Fibroblast of lung (primary cell): ENCODE measurements around the gene RAD23B. TPM values are rescaled to one million over a fixed set of nuclear protein-coding genes. Genes with fewer than 3 reads are reported as not detected.

Experiments
- DNase-seq, 2 donors: peaks; one replicate each; pipeline versions ENCODE4 v3.0.0 to v3.0.0-alpha.2; 2010; ENCODE audit warnings: low read depth in 2 of 2
- H2AFZ ChIP-seq: 2 replicates; pipeline ENCODE4 v1.5.1; 2012; ENCODE audit warnings: low read length, control low read depth, inconsistent platforms
- H3K27ac ChIP-seq: 2 replicates; pipeline ENCODE4 v1.5.1; 2011; ENCODE audit warnings: low read length, control low read depth; ENCODE audit not compliant: insufficient read depth
- H3K27me3 ChIP-seq: 2 replicates; pipeline ENCODE4 v1.5.1; 2011; ENCODE audit warnings: mild to moderate bottlenecking, low read length; ENCODE audit not compliant: control insufficient read depth, insufficient read depth
- H3K36me3 ChIP-seq: 2 replicates; pipeline ENCODE4 v1.5.1; 2011; ENCODE audit warnings: low read length; ENCODE audit not compliant: control insufficient read depth, insufficient read depth
- H3K4me1 ChIP-seq: 2 replicates; pipeline ENCODE4 v1.5.1; 2011; ENCODE audit warnings: low read length; ENCODE audit not compliant: control insufficient read depth, insufficient read depth; ENCODE audit errors: extremely low read depth
- H3K4me2 ChIP-seq: 2 replicates; pipeline ENCODE4 v1.5.1; 2011; ENCODE audit warnings: low read length, control low read depth; ENCODE audit not compliant: insufficient read depth; ENCODE audit errors: extremely low read depth
- H3K4me3 ChIP-seq, 4 experiments: fragments of 200-600 bp in 1 of 4; sonication (generic) in 1 of 4; replicated peaks in 1 of 4; 2 replicates each; pipeline ENCODE4 v1.5.1; 2011 to 2016; ENCODE audit warnings: low read length in 4 of 4, low read depth in 3 of 4, mild to moderate bottlenecking in 3 of 4, control low read depth in 2 of 4, inconsistent platforms in 1 of 4, mixed read lengths in 1 of 4; ENCODE audit not compliant: insufficient read depth in 1 of 4; ENCODE audit errors: control extremely low read depth in 1 of 4
- H3K79me2 ChIP-seq: 2 replicates; pipeline ENCODE4 v1.5.1; 2012; ENCODE audit warnings: mild to moderate bottlenecking, low read length, inconsistent platforms; ENCODE audit not compliant: control insufficient read depth, insufficient read depth
- H3K9ac ChIP-seq: 2 replicates; pipeline ENCODE4 v1.5.1; 2011; ENCODE audit warnings: mild to moderate bottlenecking, low read length, control low read depth; ENCODE audit not compliant: insufficient read depth
- H3K9me3 ChIP-seq: 2 replicates; pipeline ENCODE4 v1.5.1; 2012; ENCODE audit warnings: low read depth, low read length; ENCODE audit not compliant: control insufficient read depth, insufficient read depth
- H4K20me1 ChIP-seq: 2 replicates; pipeline ENCODE4 v1.5.1; 2011; ENCODE audit warnings: low read length; ENCODE audit not compliant: control insufficient read depth, insufficient read depth; ENCODE audit errors: extremely low read depth
- EZH2 ChIP-seq: IDR thresholded peaks from 2 replicates; pipeline ENCODE4 v1.5.1; 2012; ENCODE audit warnings: low read length, control low read depth, mild to moderate bottlenecking; ENCODE audit errors: missing control alignments
- polyA plus RNA-seq, 2 donors: library from polyadenylated mRNA; depleted of rRNA in 1 of 2; stranded (reverse) in 1 of 2; unstranded in 1 of 2; fragments of >200 nt; gene quantifications; 2 replicates each; pipeline ENCODE4 v1.2.1, GENCODE V29; 2011 to 2012; ENCODE audit warnings: missing spikeins in 1 of 2
- total RNA-seq: library from RNA; depleted of rRNA; stranded (reverse); fragments of >200 nt; gene quantifications from 2 replicates; pipeline ENCODE4 v1.2.1, GENCODE V29; 2014
- TF ChIP-seq, protein P1 (sequence below), 2 donors: IDR thresholded peaks in 1 of 2; conservative IDR thresholded peaks in 1 of 2; 1 replicate in 1 of 2; 2 replicates in 1 of 2; pipeline ENCODE4 v1.5.1; 2011 to 2012; ENCODE audit warnings: low read length in 2 of 2, control low read depth in 1 of 2, inconsistent platforms in 1 of 2, low read depth in 1 of 2, mild to moderate bottlenecking in 1 of 2

RAD23B gene
- total and polyA plus RNA-seq, 2 donors (not counting 1 experiment from before 2014, with no cell fraction given), result 156 to 607 TPM

- no peak overlapping the region for H3K27ac ChIP-seq
- no peak for TF ChIP-seq EZH2
- TF ChIP-seq, protein P1, sequence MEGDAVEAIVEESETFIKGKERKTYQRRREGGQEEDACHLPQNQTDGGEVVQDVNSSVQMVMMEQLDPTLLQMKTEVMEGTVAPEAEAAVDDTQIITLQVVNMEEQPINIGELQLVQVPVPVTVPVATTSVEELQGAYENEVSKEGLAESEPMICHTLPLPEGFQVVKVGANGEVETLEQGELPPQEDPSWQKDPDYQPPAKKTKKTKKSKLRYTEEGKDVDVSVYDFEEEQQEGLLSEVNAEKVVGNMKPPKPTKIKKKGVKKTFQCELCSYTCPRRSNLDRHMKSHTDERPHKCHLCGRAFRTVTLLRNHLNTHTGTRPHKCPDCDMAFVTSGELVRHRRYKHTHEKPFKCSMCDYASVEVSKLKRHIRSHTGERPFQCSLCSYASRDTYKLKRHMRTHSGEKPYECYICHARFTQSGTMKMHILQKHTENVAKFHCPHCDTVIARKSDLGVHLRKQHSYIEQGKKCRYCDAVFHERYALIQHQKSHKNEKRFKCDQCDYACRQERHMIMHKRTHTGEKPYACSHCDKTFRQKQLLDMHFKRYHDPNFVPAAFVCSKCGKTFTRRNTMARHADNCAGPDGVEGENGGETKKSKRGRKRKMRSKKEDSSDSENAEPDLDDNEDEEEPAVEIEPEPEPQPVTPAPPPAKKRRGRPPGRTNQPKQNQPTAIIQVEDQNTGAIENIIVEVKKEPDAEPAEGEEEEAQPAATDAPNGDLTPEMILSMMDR (conservative IDR thresholded peaks at IDR 0.05 in 1 of 2, IDR thresholded peaks at IDR 0.05 in 1 of 2; ENCODE audit: low read depth in 1 of 2, low read length in 2 of 2), result no peak
- H3K4me1 ChIP-seq, result no peaks in the 10 kb centered on the region
- H3K4me2 ChIP-seq, result no peak overlapping the region
- no peaks in the 10 kb centered on the region for H3K79me2 ChIP-seq
- no peaks in the 10 kb centered on the region for H3K9me3 ChIP-seq
- no peak overlapping the region for H3K9ac ChIP-seq
- no peak for DNase-seq
- H4K20me1 ChIP-seq, result no peaks in the 10 kb centered on the region
- H3K27me3 ChIP-seq, result peaks cover 3% of the 10 kb centered on the region
- no peak overlapping the region for H3K4me3 ChIP-seq
- H3K36me3 ChIP-seq, result no peaks in the 10 kb centered on the region
- H2AFZ ChIP-seq, result no peak overlapping the region
These were observed 67.4 kb downstream of the RAD23B start for GRCh38 chr9:107350443-107350842.

DNA sequence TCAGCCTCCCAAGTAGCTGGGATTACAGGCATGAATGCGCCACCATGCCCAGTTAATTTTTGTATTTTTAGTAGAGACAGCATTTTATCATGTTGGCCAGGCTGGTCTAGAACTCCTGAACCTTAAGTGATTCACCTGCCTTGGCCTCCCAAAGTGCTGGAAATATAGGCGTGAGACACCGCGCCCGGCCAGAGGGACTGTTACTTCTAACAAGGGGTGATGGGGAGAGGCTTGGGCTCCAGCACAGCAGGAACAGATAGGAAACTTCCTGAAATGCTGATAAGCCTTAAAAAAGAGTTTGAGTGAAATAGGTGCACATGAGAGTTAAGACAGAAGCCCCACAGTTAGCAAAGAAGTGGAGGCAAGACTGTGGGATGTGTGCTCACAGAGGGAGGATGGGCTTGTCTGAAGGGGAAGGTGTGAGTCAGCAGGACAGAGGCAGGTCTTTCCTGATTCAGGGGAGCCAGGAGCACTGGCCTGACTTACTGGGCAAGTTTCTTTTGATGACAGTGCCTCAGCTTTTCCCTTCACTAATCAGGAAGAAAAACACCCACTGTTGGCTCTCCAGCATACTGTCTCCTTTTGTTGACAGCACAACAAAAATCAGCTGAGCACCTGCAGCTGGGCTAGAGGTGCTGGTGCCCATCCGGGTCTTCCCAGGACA is 68.4 kb downstream of the RAD23B start:
- Histone ChIP-seq H3K4me3 (no peak overlapping the region), H3K27me3 (peaks cover 3% of the 10 kb centered on the region), H3K27ac (no peak overlapping the region), H3K4me1 (no peaks in the 10 kb centered on the region), H3K9ac (no peak overlapping the region), H2AFZ (no peak overlapping the region), H3K36me3 (no peaks in the 10 kb centered on the region), H4K20me1 (no peaks in the 10 kb centered on the region), H3K4me2 (no peak overlapping the region), H3K79me2 (no peaks in the 10 kb centered on the region), H3K9me3 (no peaks in the 10 kb centered on the region)
- peak in 1 of 2 donors; percentile 16 for DNase-seq
- no peak for TF ChIP-seq EZH2

DNA sequence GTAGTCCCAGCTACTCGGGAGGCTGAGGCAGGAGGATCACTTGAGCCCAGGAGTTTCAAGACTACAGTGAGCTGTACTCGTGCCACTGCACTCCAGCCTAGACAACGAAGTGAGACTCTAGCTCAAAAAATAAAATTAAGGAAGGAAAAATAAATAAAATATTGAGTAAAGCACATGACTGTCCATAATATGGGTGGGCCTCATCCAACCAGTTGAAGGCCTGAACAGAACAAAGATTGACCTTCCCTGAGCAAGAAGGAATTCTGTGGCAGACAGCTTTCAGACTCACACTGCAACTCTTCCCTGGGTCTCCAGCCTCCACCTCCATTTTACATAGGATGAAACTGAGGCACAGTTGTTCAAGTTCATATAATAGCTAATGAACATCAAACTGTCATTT is 72.3 kb downstream of the RAD23B start:
- no peak for DNase-seq
- Histone ChIP-seq H3K9ac (no peak overlapping the region), H3K4me3 (no peak overlapping the region), H3K4me1 (no peaks in the 10 kb centered on the region), H3K9me3 (no peaks in the 10 kb centered on the region), H3K36me3 (no peaks in the 10 kb centered on the region), H3K4me2 (no peak overlapping the region), H4K20me1 (no peaks in the 10 kb centered on the region), H3K79me2 (no peaks in the 10 kb centered on the region), H3K27ac (no peak overlapping the region), H3K27me3 (peaks cover 3% of the 10 kb centered on the region), H2AFZ (no peak overlapping the region)
- TF ChIP-seq, protein P1 (conservative IDR thresholded peaks at IDR 0.05 in 1 of 2, IDR thresholded peaks at IDR 0.05 in 1 of 2; ENCODE audit: low read depth in 1 of 2, low read length in 2 of 2), result no peak
- no peak for TF ChIP-seq EZH2
